ENCODE measurements around the gene PAPLN. TPM values are rescaled to one million over a fixed set of nuclear protein-coding genes. Genes with fewer than 3 reads are reported as not detected.

The PAPLN gene
- total and polyA plus RNA-seq, 2 of the 13 experiments (the other 11 are each of a cell fraction or from before 2014, with no cell fraction given), result not detected

GRCh38 chr14:73290279-73290678, 53.0 kb downstream of the PAPLN start:
- ATAC-seq, result no peak

GRCh38 chr14:73293782-73294781, 56.8 kb downstream of the PAPLN start:
- H3K36me3 ChIP-seq (replicated peaks in 1 of 2; ENCODE audit: control insufficient read depth in 1 of 2, insufficient read depth in 2 of 2, low read length in 2 of 2), result peaks cover 0 to 26% of the 10 kb centered on the region in 2 experiments; a peak in 3 of 5 replicates
- no peak for ATAC-seq
- H4K20me1 ChIP-seq (ENCODE audit: insufficient read depth, low read length), result no peaks in the 10 kb centered on the region
- H3K4me1 ChIP-seq (ENCODE audit: insufficient read depth, low read length), result peaks cover 41% of the 10 kb centered on the region
- no peak overlapping the region for H3K4me2 ChIP-seq (ENCODE audit: low read depth, low read length)
- ChIA-PET CTCF (ENCODE audit: low intra/inter-chr PET ratio, low total read pairs) (interaction anchor here (0.6 to 2.5 kb wide), 2 partner anchors 178 kb away, joined by 3 to 24 read pairs; no protein-coding TSS in a partner anchor), POLR2A (interaction anchor here (1.3 to 2.6 kb wide), 3 partner anchors 164 to 178 kb away, joined by 8 to 39 read pairs (median 23); partner anchors contain the start of gene NUMB)
- DNase-seq (ENCODE audit: low spot score), result no peak
- H3K27me3 ChIP-seq (ENCODE audit: control insufficient read depth in 1 of 2, insufficient read depth in 2 of 2, low read length in 2 of 2), result no peaks in the 10 kb centered on the region
- WGBS (ENCODE audit: low lambda C conversion rate), result 95% methylated on average over 12 of the region's 12 CpGs
- no TSS peak for BruUV-seq (replicated peaks)
- H2AFZ ChIP-seq (ENCODE audit: low read length), result no peak overlapping the region
- no peaks in the 10 kb centered on the region for H3K79me2 ChIP-seq (ENCODE audit: insufficient read depth, low read length)
- in situ Hi-C loops (cut with HindIII; ENCODE audit: extremely low pct_ligation_motif_present, low pct_unique_long_range_greater_than_20kb) (no loop called here), intact Hi-C loops (cut with micrococcal nuclease; ENCODE audit: unreplicated experiment) (no loop called here)
- no peak overlapping the region for H3K9ac ChIP-seq (ENCODE audit: insufficient read depth, low read depth, low read length)
- no peak overlapping the region for H3K27ac ChIP-seq (ENCODE audit: extremely low read length, insufficient read depth, low read length)
- FAIRE-seq, result no peak
- H3K9me3 ChIP-seq (ENCODE audit: low read length), result no peaks in the 10 kb centered on the region
- no peak overlapping the region for H3K4me3 ChIP-seq (replicated peaks in 1 of 3; ENCODE audit: insufficient read depth in 1 of 3, low read depth in 2 of 3, low read length in 3 of 3)
- TF ChIP-seq ATF7 (IDR thresholded peaks at IDR 0.05), result 0 out of 2 replicates have a peak, but pooled peaks have one; percentile 4
- no peak for TF ChIP-seq ATF7 (CRISPR knock-in tag; IDR thresholded peaks at IDR 0.05)
- TF ChIP-seq KLF16 (CRISPR knock-in tag; IDR thresholded peaks at IDR 0.05), result no peak

More at GRCh38 chr14:73290279-73290678, 53.0 kb downstream of the PAPLN start:
- Histone ChIP-seq H3K79me2 (ENCODE audit: insufficient read depth, low read length) (no peaks in the 10 kb centered on the region), H3K36me3 (replicated peaks in 1 of 2; ENCODE audit: control insufficient read depth in 1 of 2, insufficient read depth in 2 of 2, low read length in 2 of 2) (peaks cover 5 to 40% of the 10 kb centered on the region in 2 experiments), H3K9me3 (ENCODE audit: low read length) (no peaks in the 10 kb centered on the region), H4K20me1 (ENCODE audit: insufficient read depth, low read length) (no peaks in the 10 kb centered on the region), H3K4me3 (replicated peaks in 1 of 3; ENCODE audit: insufficient read depth in 1 of 3, low read depth in 2 of 3, low read length in 3 of 3) (no peak overlapping the region), H3K4me2 (ENCODE audit: low read depth, low read length) (no peak overlapping the region), H3K27ac (ENCODE audit: extremely low read length, insufficient read depth, low read length) (no peak overlapping the region), H3K27me3 (ENCODE audit: control insufficient read depth in 1 of 2, insufficient read depth in 2 of 2, low read length in 2 of 2) (no peaks in the 10 kb centered on the region), H3K9ac (ENCODE audit: insufficient read depth, low read depth, low read length) (no peak overlapping the region), H3K4me1 (ENCODE audit: insufficient read depth, low read length) (peaks cover 5% of the 10 kb centered on the region), H2AFZ (ENCODE audit: low read length) (no peak overlapping the region)
- ChIA-PET CTCF (ENCODE audit: low intra/inter-chr PET ratio, low total read pairs) (no interaction called here), POLR2A (no interaction called here)
- BruUV-seq (replicated peaks), result no TSS peak
- TF ChIP-seq ZBTB42 (CRISPR knock-in tag; IDR thresholded peaks at IDR 0.05), result no peak
- TF ChIP-seq SMC3 (IDR thresholded peaks at IDR 0.05; ENCODE audit: low read length), result no peak
- intact Hi-C loops (cut with micrococcal nuclease; ENCODE audit: unreplicated experiment), result no loop called here
- DNase-seq (ENCODE audit: low spot score) (no peak), FAIRE-seq (no peak)
- in situ Hi-C loops (cut with HindIII; ENCODE audit: extremely low pct_ligation_motif_present, low pct_unique_long_range_greater_than_20kb), result no loop called here
- 83% methylated on average over 4 of the region's 4 CpGs for WGBS (ENCODE audit: low lambda C conversion rate)
